HG03159 (cell line): ENCODE data around the gene GMPR2.
"Not testable (repeated sequence)": the region's sequence is repeated elsewhere in the genome, so short reads cannot be mapped to it uniquely, and the experiment has no call there.

Experiments used
- ATAC-seq: cut with Tn5 transposase; IDR thresholded peaks from one replicate; pipeline ENCODE4 v1.9.1; 2021; ENCODE audit warnings: mild to moderate bottlenecking, moderate library complexity; ENCODE audit not compliant: unreplicated experiment

Gene GMPR2

DNA sequence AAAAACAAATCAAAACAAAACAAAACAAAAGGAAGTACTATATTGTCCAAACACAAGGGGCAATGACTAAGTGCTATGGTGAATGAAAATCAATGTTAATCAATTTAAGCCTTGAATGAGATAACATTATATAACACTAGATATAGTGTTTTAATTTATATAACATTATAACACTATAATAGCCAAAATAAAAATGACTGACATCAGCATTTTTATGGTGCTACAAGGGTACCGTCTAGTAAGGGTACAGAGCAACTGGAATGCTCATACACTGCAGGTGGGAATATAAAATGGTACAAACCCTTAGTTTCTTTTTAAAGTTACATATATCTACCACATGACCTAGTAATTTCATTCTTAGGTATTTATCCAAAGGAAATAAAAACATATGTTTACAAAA, 6.3 kb upstream of the GMPR2 start:
- no peak for ATAC-seq

DNA sequence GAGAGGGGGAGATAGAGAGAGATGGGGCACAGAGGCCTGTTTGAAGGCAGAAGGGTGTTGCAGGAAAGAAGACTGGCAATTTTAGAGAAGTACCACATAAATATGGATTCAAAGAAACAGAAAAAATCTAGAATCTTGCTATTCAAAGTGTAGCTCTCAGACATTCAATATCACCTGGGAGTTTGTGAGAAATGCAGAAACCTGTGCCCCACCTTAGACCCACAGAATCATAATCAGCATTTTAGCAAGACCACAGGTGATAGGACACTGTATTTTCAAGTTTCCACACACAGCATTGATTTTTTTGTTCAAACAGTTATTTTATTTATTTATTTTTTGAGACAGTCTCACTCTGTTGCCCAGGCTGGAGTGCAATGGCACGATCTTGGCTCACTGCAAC, 3.8 kb upstream of the GMPR2 start:
- no peak for ATAC-seq

DNA sequence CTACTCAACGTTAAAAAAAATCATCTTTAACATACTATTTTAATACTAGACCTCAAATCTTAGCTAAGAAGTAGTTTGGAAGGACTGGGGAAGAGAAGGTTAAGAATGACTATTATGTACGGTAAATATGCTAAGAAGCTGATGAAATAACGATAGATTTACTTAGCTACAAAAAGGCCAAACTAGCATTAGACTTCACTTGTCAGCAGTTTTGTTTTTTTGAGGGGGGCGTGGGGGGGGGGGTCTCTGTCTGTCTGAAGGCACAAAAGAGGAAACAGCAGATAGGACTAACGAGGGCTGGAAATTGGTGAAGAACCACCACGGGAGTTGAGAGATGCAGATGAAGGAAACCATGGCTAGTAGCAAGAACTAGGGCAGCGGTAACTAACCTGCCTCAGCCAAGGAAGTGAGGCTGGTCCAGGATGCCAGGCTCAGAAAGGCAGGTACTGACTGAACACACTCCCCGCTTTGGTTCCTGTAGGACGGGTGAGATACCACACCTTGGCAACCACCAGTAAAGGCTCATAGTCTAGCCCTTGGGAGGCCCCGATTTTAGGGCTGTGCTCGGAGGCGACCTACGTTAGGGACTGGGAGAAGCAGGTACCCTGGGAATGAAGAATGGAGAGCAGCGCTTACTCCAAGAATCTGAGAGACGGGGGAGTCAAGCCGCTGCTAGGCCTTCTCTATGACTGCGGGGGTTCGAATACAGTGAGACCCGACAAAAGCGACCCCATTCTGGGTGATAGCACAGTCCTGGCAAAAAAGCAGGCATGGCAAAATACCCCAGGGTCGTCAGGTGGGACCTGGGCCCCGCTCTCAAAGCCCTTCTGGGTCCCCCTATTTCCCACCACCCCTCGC, 1.2 kb upstream of the GMPR2 start:
- peak; percentile 14 for ATAC-seq

DNA sequence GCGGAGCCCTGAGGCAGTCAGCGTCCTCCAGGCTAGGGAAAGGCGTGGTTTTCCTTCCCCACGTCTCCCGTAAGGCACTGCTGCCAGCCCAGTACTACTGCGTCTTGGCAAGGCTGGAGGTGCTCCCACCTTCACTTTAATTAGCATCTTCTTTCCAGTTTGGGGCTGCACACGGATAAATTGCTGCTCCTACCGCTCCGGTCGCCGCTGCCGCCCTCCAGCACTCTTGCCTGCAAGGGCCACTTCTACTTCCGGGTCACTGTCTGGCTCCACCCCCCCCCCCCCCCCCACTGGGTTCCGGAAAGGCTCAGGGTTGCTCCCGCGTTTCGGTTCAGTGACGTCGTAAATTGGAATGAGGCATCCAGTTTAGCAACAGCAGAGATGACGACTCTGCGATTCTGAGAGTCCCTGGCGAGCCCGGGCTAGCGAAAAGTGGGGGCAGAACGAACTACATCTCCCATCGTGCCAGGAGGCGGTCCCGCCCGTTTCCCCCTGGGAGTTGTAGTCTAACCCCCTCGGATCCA, 546 bp upstream of the GMPR2 start, which contains the start of gene NEDD8:
TSS of gene NEDD8 (minus strand) at position 247 of the 524 bp plus-strand sequence. CDS start at position 147, 100 bp downstream.
- ATAC-seq: peak; percentile 65

DNA sequence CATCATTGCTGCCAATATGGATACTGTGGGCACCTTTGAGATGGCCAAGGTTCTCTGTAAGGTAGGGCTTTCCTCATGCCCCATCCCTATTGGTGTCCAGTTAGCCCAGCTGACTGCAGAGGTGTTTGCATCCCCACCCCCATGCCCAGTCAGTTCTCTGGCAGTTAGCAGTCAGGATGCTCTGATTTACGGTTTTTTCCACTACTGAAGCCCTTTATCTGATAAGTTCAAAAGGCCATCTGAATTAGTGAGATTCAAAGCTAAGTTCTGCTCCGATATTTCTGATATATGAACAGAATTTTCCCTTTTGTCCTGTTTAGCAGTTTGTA, 773 bp downstream of the GMPR2 start:
- no peak for ATAC-seq

DNA sequence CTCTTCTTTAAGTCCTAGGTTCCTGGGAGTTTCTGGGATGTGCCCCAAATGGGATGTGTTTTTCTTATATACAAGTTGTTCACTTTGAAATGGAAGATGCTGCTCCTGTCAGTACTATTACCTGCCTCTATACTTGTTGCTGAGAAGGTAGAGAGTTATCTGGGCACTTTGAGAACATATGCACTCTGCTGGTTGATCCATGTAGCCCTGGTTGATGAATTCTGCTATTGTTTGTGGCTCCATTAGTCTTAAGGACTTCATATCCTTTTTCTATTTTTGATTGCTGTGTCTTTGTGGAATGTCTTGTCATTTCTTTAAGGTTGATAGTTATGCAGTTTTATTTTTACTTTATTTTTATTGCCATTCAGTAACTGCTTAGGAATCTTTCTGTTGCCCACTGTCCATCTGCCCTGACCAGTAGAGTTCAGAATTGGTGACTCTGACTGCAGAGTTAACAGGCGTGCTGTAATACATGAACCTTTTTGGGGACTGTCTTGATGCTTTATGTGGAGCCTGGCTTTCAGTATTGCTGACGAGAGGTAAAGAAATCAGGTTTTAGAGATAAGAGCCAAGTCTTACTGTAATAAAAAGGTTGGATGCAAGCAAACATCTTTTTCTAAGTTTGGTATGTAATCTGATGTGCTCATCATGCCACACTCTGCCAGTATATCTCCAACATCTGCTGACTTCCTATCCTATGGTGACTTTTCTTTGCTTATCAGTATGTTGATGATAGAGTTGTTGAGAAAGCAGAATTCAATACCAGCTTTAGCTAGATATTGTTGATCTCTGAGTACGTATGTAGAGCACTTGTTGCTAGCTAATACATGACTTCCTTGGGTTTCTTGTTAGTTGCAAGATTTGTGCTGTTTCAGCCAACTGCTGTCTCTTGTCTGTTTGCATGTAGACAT, 1.6 kb downstream of the GMPR2 start:
- no peak for ATAC-seq

DNA sequence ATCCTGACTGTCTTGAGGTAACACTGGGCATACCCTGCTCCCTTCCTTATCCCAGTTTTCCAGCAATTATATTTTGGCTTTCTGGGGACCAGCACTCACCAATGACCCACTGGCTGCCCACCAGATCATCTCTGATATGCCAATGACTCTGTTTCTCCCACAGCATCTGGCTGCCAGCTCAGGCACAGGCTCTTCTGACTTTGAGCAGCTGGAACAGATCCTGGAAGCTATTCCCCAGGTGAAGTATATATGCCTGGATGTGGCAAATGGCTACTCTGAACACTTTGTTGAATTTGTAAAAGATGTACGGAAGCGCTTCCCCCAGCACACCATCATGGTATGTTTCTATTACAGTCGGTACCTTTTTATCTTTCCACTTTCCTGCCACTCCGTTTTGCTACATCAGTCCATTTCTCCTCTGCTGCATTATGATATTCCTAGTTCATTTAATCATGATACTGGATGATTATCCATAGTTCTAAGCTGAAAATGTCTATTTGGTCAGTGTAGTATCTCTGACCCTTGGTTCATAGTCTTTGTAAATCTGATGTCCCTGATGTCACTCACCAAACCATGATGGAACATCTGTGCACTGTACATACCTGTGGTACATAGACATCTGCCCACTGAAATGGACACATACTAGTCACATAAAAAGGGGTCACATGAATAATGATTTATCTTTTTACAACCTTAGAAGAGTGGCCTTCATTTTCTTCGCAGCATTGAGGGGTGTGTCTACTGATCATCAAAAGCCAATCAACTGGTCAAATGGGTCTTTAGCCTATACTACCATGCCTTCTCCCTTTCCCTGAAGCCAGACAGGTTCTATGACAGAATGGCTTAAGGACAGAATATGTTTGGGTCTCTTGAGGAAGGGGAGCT, 3.3 kb downstream of the GMPR2 start:
- ATAC-seq: no peak

DNA sequence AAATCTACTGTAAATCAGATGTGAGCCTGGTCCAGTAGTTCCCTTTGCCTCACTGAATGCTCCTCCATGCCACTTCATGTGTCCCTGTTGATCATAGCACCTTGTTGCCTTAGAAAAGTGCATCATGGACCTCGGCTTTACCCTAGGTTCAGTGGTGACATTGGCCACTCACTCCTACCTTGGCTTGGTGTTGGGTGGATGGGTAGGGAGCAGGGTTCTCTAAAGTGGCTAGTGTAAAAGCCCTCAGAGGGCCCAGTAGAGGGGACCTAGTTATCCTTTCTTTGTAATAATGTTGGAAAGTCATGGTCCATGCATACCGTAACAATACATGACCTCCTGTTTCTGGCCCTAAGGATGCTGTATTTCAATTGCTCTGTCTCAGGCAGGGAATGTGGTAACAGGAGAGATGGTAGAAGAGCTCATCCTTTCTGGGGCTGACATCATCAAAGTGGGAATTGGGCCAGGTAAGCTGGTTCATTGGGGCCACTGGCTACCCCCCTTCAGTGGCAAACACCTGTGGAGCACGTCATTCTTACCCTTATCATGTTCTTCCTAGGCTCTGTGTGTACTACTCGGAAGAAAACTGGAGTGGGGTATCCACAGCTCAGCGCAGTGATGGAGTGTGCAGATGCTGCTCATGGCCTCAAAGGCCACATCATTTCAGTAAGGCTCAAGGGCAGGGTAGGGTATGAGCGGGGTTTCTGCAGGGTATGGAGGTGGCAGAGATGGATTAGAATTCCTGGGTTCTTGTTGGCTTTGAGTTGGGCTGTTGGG, 4.1 kb downstream of the GMPR2 start:
- ATAC-seq: no peak

DNA sequence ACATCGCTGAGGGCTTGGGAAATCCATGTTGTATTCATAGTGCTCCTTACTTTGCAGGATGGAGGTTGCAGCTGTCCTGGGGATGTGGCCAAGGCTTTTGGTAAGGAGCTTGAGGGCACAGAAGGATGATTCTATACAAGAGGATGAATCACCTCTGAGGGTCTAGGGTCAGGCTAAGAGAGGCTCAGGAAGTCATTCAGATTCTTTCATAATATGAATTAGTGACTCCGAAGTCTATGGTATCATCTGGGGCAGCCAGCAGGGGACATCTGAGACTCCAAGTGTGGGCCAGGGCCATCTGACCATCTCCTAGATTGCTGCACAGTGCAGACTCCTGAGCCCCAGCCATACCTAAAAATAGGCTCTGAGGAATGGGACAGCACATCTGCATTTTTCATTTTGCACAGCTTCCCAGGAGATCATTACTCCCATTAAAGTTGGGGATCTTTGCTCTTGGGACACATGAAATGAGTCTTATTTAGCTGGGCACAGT, 4.8 kb downstream of the GMPR2 start:
- ATAC-seq: no peak

DNA sequence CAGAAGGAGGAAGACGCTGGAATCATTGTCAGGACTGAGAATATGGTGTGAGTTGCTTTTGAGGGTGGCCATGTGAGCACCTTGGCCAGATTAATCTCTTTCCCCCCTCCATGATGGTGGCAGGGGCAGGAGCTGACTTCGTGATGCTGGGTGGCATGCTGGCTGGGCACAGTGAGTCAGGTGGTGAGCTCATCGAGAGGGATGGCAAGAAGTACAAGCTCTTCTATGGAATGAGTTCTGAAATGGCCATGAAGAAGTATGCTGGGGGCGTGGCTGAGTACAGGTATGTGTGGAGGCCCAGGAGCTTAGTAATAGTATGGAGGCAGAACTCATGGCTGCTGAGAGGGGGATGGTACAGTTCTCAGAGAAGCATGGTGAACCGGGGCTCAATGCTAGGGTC, 5.4 kb downstream of the GMPR2 start:
- ATAC-seq: no peak

DNA sequence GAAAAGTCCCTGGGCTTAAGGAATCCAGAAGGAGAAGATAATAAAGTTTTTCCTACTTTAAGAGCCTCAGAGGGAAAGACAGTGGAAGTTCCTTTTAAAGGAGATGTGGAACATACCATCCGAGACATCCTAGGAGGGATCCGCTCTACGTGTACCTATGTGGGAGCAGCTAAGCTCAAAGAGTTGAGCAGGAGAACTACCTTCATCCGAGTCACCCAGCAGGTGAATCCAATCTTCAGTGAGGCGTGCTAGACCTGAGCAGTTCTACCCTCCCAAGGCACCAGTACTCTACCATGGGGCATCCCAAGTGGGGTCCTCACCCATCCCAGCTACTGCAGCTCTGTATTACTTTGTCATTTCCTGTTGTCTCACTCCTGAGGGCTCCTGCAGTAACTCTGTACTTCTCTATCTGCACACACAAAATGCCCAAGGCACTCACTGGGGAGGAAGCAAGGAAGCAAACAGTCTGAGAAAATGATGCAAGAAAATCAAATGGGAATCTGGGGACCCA, 5.9 kb downstream of the GMPR2 start:
- no peak for ATAC-seq

DNA sequence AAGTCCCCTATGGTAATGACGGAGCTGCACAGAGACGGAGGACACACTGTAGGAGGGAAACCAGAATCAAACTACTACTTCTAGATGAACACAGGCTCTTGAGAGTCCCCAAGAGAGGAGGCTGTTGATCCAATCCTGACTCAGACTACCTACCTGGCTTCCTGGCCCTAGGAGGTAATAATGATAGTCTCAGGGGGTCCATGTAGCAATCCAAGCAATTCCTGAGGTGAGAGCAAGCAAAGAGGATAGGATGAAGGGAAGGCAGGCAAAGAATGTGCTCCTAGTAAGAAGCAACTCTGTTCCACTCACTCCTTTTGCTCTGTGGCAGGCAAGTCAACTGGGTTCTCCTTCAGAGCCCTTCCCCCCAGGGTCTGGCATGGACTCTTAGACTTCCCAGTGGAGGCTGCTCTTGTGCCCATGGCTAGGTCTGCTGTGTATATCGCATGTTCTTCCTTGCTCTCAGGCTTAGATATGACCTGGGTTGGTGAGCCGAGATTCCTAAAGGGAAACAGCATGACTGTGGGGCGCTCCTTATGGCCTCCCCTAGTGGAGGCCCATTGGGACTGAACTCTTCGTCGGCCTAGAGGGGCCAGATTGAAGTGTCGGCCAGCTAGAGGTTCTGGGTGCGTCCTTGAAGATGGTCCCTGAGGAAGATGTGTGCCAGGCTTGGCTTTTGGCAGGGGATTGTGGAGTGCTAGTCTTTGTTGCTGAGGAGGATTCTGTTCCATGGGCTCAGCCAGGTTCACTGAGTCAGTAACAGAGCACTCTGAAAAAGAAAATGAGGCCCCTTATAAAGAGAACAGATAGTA, 7.6 kb downstream of the GMPR2 start:
- no peak for ATAC-seq

DNA sequence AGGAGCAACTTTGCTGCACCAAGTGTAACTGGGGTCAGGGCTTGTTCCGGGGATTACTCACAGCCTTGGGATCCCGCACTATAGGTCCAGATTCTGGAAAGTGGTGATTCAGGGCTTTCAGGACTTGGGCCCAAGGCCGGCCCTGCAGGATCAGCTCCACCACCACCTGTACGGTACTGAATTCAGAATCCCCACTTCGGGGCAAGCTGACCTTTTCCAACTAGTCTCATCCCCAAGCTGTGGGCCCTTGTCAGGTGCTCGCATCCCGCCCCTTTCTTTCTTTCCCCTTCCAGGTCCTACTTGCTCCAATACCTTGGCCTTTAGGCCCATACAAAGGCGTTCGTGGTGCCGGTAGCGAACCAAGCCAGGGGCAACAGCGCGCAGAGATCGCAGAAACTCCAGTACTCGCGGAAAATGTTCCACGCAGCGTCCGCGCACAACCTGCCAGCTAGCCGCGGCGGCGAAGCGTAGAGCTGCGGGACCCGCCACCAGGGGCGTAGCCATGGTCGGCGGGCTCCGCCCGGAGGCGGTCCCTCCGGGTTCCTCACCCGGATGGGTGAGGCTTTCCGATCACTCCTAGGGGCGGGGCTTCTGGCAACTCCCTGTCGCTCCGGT, 9.2 kb downstream of the GMPR2 start:
- peak; percentile 73 for ATAC-seq

DNA sequence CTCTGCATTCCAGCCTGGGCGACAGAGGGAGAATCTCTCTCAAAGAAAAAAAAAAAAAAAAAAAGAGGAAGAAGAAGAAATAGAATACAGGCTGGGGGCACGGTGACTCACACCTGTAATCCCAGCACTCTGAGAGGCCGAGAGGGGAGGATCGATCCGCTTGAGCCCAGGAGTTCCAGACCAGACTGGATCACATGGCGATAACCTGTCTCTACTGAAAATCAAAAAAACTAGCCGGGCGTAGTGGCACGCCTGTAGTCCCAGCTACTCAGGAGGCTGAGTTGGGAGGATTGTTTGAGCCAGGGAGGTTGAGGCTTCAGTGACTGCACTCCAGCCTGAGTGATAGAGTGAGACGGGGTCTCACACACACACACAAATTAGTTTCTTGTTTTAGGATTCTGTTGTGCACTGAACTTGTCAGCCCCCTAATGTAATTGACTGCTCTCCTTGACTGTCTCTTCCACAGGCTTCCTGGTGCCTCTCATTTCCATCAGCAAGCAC, 10.7 kb downstream of the GMPR2 start:
- ATAC-seq: no peak

DNA sequence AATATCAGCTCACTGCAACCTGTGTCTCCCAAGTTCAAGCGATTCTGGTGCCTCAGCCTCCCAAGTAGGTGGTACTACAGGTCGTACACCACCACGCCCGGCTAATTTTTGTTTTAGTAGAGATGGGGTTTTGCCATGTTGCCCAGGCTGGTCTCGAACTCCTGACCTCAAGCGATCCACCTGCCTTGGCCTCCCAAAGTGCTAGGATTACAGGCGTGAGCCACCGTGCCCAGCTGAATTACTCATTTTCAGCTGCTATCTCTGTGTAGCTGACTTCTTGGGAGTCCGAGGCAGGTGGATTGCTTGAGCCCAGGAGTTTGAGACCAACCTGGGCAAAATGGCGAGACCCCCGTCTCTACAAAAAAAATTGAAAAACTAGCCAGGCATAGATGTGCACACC, 12.6 kb downstream of the GMPR2 start:
- not testable (repeated sequence) for ATAC-seq

DNA sequence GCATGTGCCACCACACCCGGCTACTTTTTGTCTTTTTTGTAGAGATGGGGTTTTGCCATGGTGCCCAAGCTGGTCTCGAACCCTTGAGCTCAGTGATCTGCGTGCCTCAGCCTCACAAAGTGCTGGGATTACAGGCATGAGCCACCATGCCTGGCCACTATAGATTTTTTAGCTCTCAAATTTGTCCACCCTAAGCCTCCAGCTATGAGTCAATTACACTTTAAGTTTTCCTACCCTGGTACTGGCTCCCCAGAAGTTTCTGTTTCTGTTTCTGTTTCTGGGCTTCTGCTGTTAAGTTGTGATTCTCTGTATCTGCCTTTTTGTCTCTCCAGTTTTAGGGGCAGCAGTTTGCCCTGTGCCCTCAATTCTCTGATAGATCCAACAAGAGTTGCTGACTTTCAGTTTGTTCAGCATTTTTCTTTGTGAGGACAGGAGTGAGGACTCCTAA, 14.1 kb downstream of the GMPR2 start:
- no peak for ATAC-seq

DNA sequence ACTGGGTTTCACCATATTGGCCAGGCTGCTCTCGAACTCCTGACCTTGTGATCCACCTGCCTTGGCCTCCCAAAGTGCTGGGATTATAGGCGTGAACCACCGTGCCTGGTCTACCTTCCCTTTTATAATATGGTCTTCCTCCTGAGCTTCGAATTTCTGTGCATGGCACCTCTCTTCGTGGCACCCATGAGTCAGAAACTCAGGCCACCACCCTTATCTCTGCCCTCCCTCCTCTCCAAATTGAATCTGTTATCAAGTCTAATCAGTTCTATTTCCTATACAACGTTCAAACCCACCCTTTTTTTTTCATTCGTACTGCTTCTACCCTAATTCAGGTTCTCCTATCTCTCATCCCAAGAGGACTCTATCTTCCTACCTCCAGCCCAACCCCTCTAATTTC, 14.7 kb downstream of the GMPR2 start:
- ATAC-seq: no peak
